ENCODE measurements around the gene DCTN4. TPM values are rescaled to one million over a fixed set of nuclear protein-coding genes. Genes with fewer than 3 reads are reported as not detected.
"Not testable (repeated sequence)": the region's sequence is repeated elsewhere in the genome, so short reads cannot be mapped to it uniquely, and the experiment has no call there.

DCTN4 gene
- total and polyA plus RNA-seq, 4 donors: 17.3 to 66.4 (median 40.1) TPM

DNA sequence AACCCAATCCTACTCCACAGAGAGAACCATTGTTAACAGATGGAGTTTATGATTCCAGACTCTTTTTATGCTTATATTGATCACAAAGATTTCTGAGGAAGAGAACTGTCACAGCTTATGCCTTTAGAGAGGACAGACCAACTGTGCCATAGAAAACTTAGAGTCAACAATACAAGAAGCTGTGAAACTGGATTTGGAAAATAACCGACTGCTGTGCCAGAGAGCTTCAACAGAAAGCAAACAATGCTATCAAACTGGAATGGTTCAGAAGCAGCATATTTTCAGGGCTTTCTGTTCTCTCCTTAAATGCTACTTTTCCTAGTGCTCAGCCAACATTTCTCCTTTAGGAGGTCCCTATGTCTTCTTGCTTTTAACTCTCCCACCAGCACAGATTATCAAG is 5.0 kb downstream of the DCTN4 start:
- Histone ChIP-seq H3K27me3 (ENCODE audit: control insufficient read depth in 1 of 2, insufficient read depth in 2 of 2, low read length in 1 of 2) (no peaks in the 10 kb centered on the region), H3K9me3 (ENCODE audit: control insufficient read depth, low read length) (no peaks in the 10 kb centered on the region), H3K36me3 (ENCODE audit: control insufficient read depth in 1 of 2, insufficient read depth in 2 of 2, low read length in 1 of 2) (peaks cover 2 to 3% of the 10 kb centered on the region in 2 donors), H3K27ac (ENCODE audit: low read depth in 1 of 2, low read length in 2 of 2) (no peak overlapping the region), H3K4me1 (ENCODE audit: control insufficient read depth in 1 of 2, insufficient read depth in 2 of 2, low read length in 2 of 2) (peaks cover 0 to 3% of the 10 kb centered on the region in 2 donors), H3K4me3 (ENCODE audit: low read length in 2 of 2) (no peak overlapping the region)
- no peak for DNase-seq
- intact Hi-C loops (cut with DNase I): no loop called here
- WGBS, 2 donors: 58 to 75% methylated on average over 1 of the region's 1 CpG
- no peak for ATAC-seq (ENCODE audit: low FRiP score)

DNA sequence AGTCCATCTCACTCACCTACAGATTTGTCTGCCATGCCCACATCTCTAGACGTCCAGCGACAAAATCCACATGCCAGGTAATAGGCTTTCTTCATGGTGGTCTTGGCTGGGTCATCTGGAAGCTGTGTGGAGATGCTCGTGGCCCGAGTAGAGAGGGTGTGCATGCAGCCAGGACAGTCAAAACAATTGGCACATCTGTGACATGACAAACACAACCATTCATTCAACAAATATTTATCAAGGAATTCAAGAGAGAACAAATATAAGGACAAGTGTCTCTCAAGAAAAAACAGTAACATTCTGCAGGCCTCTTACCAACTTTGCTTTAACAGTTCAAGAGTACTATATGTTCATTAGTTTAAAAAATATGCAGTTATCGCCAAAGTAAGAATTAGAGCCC is 5.4 kb downstream of the DCTN4 start:
- no peaks in the 10 kb centered on the region for H3K9me3 ChIP-seq (ENCODE audit: control insufficient read depth, low read length)
- H3K27ac ChIP-seq (ENCODE audit: low read depth in 1 of 2, low read length in 2 of 2): no peak overlapping the region
- intact Hi-C loops (cut with DNase I): no loop called here
- 85 to 86% methylated on average over 5 of the region's 5 CpGs for WGBS, 2 donors
- H3K36me3 ChIP-seq (ENCODE audit: control insufficient read depth in 1 of 2, insufficient read depth in 2 of 2, low read length in 1 of 2): peaks cover 2 to 3% of the 10 kb centered on the region in 2 donors
- no peak overlapping the region for H3K4me3 ChIP-seq (ENCODE audit: low read length in 2 of 2)
- ATAC-seq (ENCODE audit: low FRiP score) (no peak), DNase-seq (no peak)
- H3K27me3 ChIP-seq (ENCODE audit: control insufficient read depth in 1 of 2, insufficient read depth in 2 of 2, low read length in 1 of 2): no peaks in the 10 kb centered on the region
- H3K4me1 ChIP-seq (ENCODE audit: control insufficient read depth in 1 of 2, insufficient read depth in 2 of 2, low read length in 2 of 2): peaks cover 0 to 3% of the 10 kb centered on the region in 2 donors

DNA sequence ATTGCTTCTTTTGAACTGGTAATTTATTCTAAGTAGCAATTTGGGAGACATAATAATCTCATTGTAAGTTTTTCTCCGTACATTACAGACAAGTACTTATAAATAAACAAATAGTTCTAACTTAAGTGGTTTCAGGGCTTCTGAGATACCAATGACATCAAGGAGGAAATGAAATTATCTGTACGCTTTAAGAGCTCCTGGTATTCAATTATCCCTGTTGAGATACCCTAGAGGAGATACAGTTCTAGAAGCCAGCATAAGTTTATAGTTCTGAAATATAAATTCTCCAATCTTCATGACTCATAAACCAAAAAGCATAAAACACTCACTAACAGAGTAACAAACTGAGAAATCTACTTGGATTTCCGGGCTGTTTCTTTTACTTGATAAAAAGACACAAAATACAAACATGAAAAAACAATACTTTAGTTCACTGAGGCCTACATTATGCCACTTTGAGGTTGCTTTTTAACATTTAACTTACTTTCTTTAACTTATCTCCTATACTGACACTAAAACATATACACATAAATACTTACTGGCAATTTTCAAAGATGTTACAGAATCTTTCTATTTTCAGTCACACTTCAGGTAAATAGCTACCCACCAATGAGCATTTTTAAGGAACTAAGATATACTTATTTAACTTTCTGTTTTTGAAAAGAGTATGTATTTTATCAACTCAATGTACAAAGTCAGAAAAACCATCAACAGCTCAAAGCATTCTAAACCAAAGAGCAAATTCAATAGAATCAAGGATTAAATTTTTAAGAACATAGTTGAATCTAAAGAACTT is 7.5 kb downstream of the DCTN4 start:
- peaks cover 2 to 3% of the 10 kb centered on the region in 2 donors for H3K36me3 ChIP-seq (ENCODE audit: control insufficient read depth in 1 of 2, insufficient read depth in 2 of 2, low read length in 1 of 2)
- no peaks in the 10 kb centered on the region for H3K9me3 ChIP-seq (ENCODE audit: control insufficient read depth, low read length)
- no peaks in the 10 kb centered on the region for H3K4me1 ChIP-seq (ENCODE audit: control insufficient read depth in 1 of 2, insufficient read depth in 2 of 2, low read length in 2 of 2)
- WGBS, 2 donors: 59 to 60% methylated on average over 3 of the region's 3 CpGs
- intact Hi-C loops (cut with DNase I): no loop called here
- no peak overlapping the region for H3K27ac ChIP-seq (ENCODE audit: low read depth in 1 of 2, low read length in 2 of 2)
- ATAC-seq (ENCODE audit: low FRiP score): no peak
- no peaks in the 10 kb centered on the region for H3K27me3 ChIP-seq (ENCODE audit: control insufficient read depth in 1 of 2, insufficient read depth in 2 of 2, low read length in 1 of 2)
- DNase-seq: no peak
- no peak overlapping the region for H3K4me3 ChIP-seq (ENCODE audit: low read length in 2 of 2)

DNA sequence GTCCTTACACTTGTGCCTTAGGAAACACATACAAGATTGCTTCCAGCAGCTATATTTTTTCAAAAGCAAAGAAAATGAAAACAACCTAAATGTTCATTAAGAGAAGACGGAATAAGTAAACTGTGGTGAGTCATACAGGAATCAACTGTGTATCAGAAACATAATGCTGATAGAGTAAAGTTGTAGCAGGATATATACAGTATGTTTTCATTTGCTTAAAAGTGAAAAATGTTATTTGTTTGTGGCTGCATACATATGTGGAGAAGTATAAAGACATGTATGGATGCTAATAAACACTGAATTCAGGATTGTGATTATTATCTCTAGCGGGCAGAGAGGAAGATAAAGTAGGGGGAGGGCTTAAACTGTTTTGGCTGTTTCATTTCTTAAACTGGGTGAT is 8.3 kb downstream of the DCTN4 start:
- ATAC-seq (ENCODE audit: low FRiP score) (no peak), DNase-seq (no peak)
- Histone ChIP-seq H3K4me1 (ENCODE audit: control insufficient read depth in 1 of 2, insufficient read depth in 2 of 2, low read length in 2 of 2) (no peaks in the 10 kb centered on the region), H3K27ac (ENCODE audit: low read depth in 1 of 2, low read length in 2 of 2) (no peak overlapping the region), H3K27me3 (ENCODE audit: control insufficient read depth in 1 of 2, insufficient read depth in 2 of 2, low read length in 1 of 2) (no peaks in the 10 kb centered on the region), H3K9me3 (ENCODE audit: control insufficient read depth, low read length) (no peaks in the 10 kb centered on the region), H3K36me3 (ENCODE audit: control insufficient read depth in 1 of 2, insufficient read depth in 2 of 2, low read length in 1 of 2) (peaks cover 2 to 3% of the 10 kb centered on the region in 2 donors), H3K4me3 (ENCODE audit: low read length in 2 of 2) (no peak overlapping the region)
- WGBS, 2 donors: 51 to 56% methylated on average over 2 of the region's 2 CpGs
- intact Hi-C loops (cut with DNase I): no loop called here

DNA sequence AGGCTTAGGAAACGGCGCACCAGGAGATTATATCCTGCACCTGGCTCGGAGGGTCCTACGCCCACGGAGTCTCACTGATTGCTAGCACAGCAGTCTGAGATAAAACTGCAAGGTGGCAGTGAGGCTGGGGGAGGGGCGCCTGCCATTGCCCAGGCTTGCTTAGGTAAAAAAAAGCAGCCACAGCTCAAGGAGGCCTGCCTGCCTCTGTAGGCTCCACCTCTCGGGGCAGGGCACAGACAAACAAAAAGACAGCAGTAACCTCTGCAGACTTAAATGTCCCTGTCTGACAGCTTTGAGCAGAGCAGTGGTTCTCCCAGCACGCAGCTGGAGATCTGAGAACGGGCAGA is 15.7 kb downstream of the DCTN4 start:
- H3K4me1 ChIP-seq (ENCODE audit: control insufficient read depth in 1 of 2, insufficient read depth in 2 of 2, low read length in 2 of 2); H3K4me3 ChIP-seq (ENCODE audit: low read length in 2 of 2); DNase-seq; ATAC-seq (ENCODE audit: low FRiP score); H3K27me3 ChIP-seq (ENCODE audit: control insufficient read depth in 1 of 2, insufficient read depth in 2 of 2, low read length in 1 of 2); H3K27ac ChIP-seq (ENCODE audit: low read depth in 1 of 2, low read length in 2 of 2); intact Hi-C loops (cut with DNase I); H3K9me3 ChIP-seq (ENCODE audit: control insufficient read depth, low read length); H3K36me3 ChIP-seq (ENCODE audit: control insufficient read depth in 1 of 2, insufficient read depth in 2 of 2, low read length in 1 of 2): not testable (repeated sequence)
- 96 to 98% methylated on average over 7 to 9 of the region's 9 CpGs for WGBS, 2 donors

DNA sequence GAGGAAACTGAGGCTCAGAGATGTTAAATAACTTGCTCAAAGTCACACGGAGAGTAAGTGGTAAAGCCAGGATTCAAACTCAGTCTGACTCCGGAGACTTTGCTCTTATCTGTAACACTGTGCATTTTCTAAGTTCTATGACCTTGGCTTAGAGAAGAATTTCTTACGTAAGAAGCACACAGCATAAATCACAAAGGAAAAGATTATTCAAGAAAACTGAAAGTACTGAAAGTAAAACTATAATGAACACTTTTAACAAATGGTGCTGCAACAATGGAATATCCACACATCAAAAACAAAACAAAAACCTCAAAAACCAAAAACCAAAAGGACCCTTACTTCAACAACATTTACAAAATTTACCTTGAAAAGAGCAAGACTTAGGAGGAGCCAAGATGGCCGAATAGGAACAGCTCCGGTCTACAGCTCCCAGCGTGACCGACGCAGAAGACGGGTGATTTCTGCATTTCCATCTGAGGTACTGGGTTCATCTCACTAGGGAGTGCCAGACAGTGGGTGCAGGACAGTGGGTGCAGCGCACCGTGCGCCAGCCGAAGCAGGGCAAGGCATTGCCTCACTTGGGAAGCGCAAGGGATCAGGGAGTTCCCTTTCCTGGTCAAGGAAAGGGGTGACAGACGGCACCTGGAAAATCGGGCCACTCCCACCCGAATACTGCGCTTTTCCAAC is 16.2 kb downstream of the DCTN4 start:
- H3K4me3 ChIP-seq (ENCODE audit: low read length in 2 of 2); ATAC-seq (ENCODE audit: low FRiP score); H3K27me3 ChIP-seq (ENCODE audit: control insufficient read depth in 1 of 2, insufficient read depth in 2 of 2, low read length in 1 of 2); DNase-seq; intact Hi-C loops (cut with DNase I); H3K9me3 ChIP-seq (ENCODE audit: control insufficient read depth, low read length); H3K4me1 ChIP-seq (ENCODE audit: control insufficient read depth in 1 of 2, insufficient read depth in 2 of 2, low read length in 2 of 2); H3K27ac ChIP-seq (ENCODE audit: low read depth in 1 of 2, low read length in 2 of 2); H3K36me3 ChIP-seq (ENCODE audit: control insufficient read depth in 1 of 2, insufficient read depth in 2 of 2, low read length in 1 of 2): not testable (repeated sequence)
- 88 to 93% methylated on average over 17 to 18 of the region's 18 CpGs for WGBS, 2 donors

DNA sequence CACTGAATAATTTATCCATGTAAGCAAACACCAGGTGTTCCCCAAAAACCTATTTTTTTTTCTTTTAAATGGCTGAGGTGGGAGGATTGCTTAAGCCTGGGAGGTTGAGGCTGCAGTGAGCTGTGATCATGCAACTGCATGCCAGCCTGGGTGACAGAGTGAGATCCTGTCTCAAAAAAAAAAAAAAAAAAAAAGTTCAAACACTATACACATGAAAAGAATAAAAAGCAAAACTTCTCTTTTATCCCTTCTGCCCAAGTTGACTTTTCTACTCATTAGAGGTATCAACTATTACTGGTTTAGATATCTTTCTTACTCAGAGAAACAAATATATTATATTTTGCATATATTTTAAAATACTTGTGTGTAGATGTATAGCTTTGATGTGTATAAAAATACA is 17.8 kb downstream of the DCTN4 start:
- Histone ChIP-seq H3K27ac (ENCODE audit: low read depth in 1 of 2, low read length in 2 of 2) (no peak overlapping the region), H3K36me3 (ENCODE audit: control insufficient read depth in 1 of 2, insufficient read depth in 2 of 2, low read length in 1 of 2) (no peaks in the 10 kb centered on the region), H3K9me3 (ENCODE audit: control insufficient read depth, low read length) (no peaks in the 10 kb centered on the region), H3K4me3 (ENCODE audit: low read length in 2 of 2) (no peak overlapping the region), H3K4me1 (ENCODE audit: control insufficient read depth in 1 of 2, insufficient read depth in 2 of 2, low read length in 2 of 2) (no peaks in the 10 kb centered on the region), H3K27me3 (ENCODE audit: control insufficient read depth in 1 of 2, insufficient read depth in 2 of 2, low read length in 1 of 2) (no peaks in the 10 kb centered on the region)
- intact Hi-C loops (cut with DNase I): no loop called here
- no peak for ATAC-seq (ENCODE audit: low FRiP score)
- no peak for DNase-seq

DNA sequence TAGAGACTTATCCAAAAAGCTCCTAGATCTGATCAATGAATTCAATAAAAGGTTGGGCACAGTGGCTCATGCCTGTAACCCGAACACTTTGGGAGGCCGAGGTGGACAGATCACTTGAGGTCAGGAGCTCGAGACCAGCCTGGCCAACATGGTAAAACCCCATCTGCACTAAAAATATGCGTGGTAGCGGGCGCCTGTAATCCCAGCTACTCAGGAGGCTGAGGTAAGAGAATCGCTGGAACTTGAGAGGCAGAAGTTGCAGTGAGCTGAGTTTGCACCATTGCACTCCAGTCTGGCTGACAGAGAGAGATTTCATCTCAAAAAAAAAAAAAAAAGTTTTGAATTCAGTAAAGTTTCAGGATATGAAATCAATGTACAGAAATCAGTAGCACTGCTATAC is 20.0 kb downstream of the DCTN4 start:
- Histone ChIP-seq H3K9me3 (ENCODE audit: control insufficient read depth, low read length) (no peaks in the 10 kb centered on the region), H3K4me1 (ENCODE audit: control insufficient read depth in 1 of 2, insufficient read depth in 2 of 2, low read length in 2 of 2) (no peaks in the 10 kb centered on the region), H3K27ac (ENCODE audit: low read depth in 1 of 2, low read length in 2 of 2) (no peak overlapping the region), H3K4me3 (ENCODE audit: low read length in 2 of 2) (no peak overlapping the region), H3K36me3 (ENCODE audit: control insufficient read depth in 1 of 2, insufficient read depth in 2 of 2, low read length in 1 of 2) (peaks cover 0 to 2% of the 10 kb centered on the region in 2 donors), H3K27me3 (ENCODE audit: control insufficient read depth in 1 of 2, insufficient read depth in 2 of 2, low read length in 1 of 2) (no peaks in the 10 kb centered on the region)
- DNase-seq (no peak), ATAC-seq (ENCODE audit: low FRiP score) (no peak)
- intact Hi-C loops (cut with DNase I): no loop called here
- 95% methylated on average over 7 of the region's 7 CpGs for WGBS, 2 donors

Data from aorta (tissue), 5 donors.